PC-9 (cell line): Measurements from ENCODE around the gene AGAP1.

Source experiments
- CTCF ChIP-seq: fragments of 200-600 bp; sonication (generic); conservative IDR thresholded peaks from 2 replicates; pipeline ENCODE4 v1.6.1; 2017; ENCODE audit warnings: mixed run types, antibody characterized with exemption, mild to moderate bottlenecking, moderate library complexity
- EZH2 ChIP-seq: fragments of 200-600 bp; sonication (generic); IDR thresholded peaks from 2 replicates; pipeline ENCODE4 v1.8.0; 2017; ENCODE audit warnings: antibody characterized with exemption, low read depth

GRCh38 chr2:235608200-235608887 lies 114.5 kb downstream of the AGAP1 start:
- no peak for TF ChIP-seq EZH2
- no peak for TF ChIP-seq CTCF
